GM23338 (cell line): ENCODE data around the gene TCTN1. TPM values are rescaled to one million over a fixed set of nuclear protein-coding genes. Genes with fewer than 3 reads are reported as not detected.
A peak's percentile ranks its signal among the peaks of the same experiment; 100 is the strongest.

Experiments used
- ATAC-seq: fragments of 200-7000 bp; cut with Tn5 transposase; 3 replicates; pipeline ENCODE4 v1.9.1; 2020
- DNase-seq: peaks from one replicate; pipeline ENCODE4 v3.0.0-alpha.2; 2015; ENCODE audit warnings: low spot score
- H2AFZ ChIP-seq: fragments of 200-600 bp; sonication (generic); 2 replicates; pipeline ENCODE4 v1.8.0; 2016; ENCODE audit warnings: antibody characterized with exemption, mild to moderate bottlenecking, moderate library complexity
- H3F3A ChIP-seq: fragments of 200-600 bp; sonication (generic); replicated peaks from 2 replicates; pipeline ENCODE4 v1.8.0; 2017; ENCODE audit warnings: antibody characterized with exemption, mixed run types, low read depth
- H3K27ac ChIP-seq: fragments of 200-600 bp; sonication (generic); 2 replicates; pipeline ENCODE4 v1.6.1; 2016; ENCODE audit warnings: low read depth
- H3K27me3 ChIP-seq: fragments of 200-600 bp; sonication (generic); 2 replicates; pipeline ENCODE4 v1.8.0; 2016; ENCODE audit warnings: mild to moderate bottlenecking, mixed run types, moderate library complexity; ENCODE audit not compliant: insufficient read depth
- H3K36me3 ChIP-seq: fragments of 200-600 bp; sonication (generic); 2 replicates; pipeline ENCODE4 v1.8.0; 2016; ENCODE audit warnings: mild to moderate bottlenecking; ENCODE audit not compliant: insufficient read depth
- H3K4me1 ChIP-seq: fragments of 200-600 bp; sonication (generic); 2 replicates; pipeline ENCODE4 v1.8.0; 2016; ENCODE audit warnings: mild to moderate bottlenecking, moderate library complexity; ENCODE audit not compliant: insufficient read depth
- H3K4me2 ChIP-seq: fragments of 200-600 bp; sonication (generic); 2 replicates; pipeline ENCODE4 v1.7.1; 2017; ENCODE audit warnings: mixed run types
- H3K4me3 ChIP-seq: fragments of 200-600 bp; sonication (generic); 2 replicates; pipeline ENCODE4 v1.6.1; 2016; ENCODE audit warnings: mixed run types
- H3K79me2 ChIP-seq: fragments of 200-600 bp; sonication (generic); replicated peaks from 2 replicates; pipeline ENCODE4 v1.8.0; 2017; ENCODE audit warnings: mild to moderate bottlenecking; ENCODE audit not compliant: insufficient read depth
- H3K9me2 ChIP-seq: fragments of 200-600 bp; sonication (generic); 2 replicates; pipeline ENCODE4 v1.8.0; 2017; ENCODE audit not compliant: insufficient read depth
- H4K20me1 ChIP-seq: fragments of 200-600 bp; sonication (generic); replicated peaks from 2 replicates; pipeline ENCODE4 v1.8.0; 2017; ENCODE audit warnings: mild to moderate bottlenecking; ENCODE audit not compliant: insufficient read depth
- H3K27ac Mint-ChIP-seq: 2 replicates; pipeline ENCODE4 v1.8.0; 2020; ENCODE audit warnings: inconsistent platforms, mild to moderate bottlenecking, moderate library complexity, mixed read lengths
- H3K27me3 Mint-ChIP-seq: 3 replicates; pipeline ENCODE4 v1.8.0; 2022; ENCODE audit warnings: low read depth, mild to moderate bottlenecking, moderate library complexity, mixed read lengths, inconsistent platforms; ENCODE audit not compliant: insufficient read depth, poor library complexity
- H3K36me3 Mint-ChIP-seq: 3 replicates; pipeline ENCODE4 v1.8.0; 2021; ENCODE audit warnings: low read depth, mild to moderate bottlenecking, inconsistent platforms, moderate library complexity, mixed read lengths
- H3K4me1 Mint-ChIP-seq: 3 replicates; pipeline ENCODE4 v1.8.0; 2020; ENCODE audit warnings: mild to moderate bottlenecking, inconsistent platforms, mixed read lengths
- H3K4me3 Mint-ChIP-seq: 3 replicates; pipeline ENCODE4 v1.8.0; 2021; ENCODE audit warnings: moderate library complexity, mild to moderate bottlenecking, inconsistent platforms, mixed read lengths
- H3K9me3 Mint-ChIP-seq: 3 replicates; pipeline ENCODE4 v1.8.0; 2020; ENCODE audit warnings: moderate library complexity, mild to moderate bottlenecking, inconsistent platforms, mixed read lengths
- EZH2 ChIP-seq: fragments of 200-600 bp; sonication (generic); IDR thresholded peaks from one replicate; pipeline ENCODE4 v1.8.0; 2017; ENCODE audit warnings: antibody characterized with exemption, mild to moderate bottlenecking, low read depth; ENCODE audit not compliant: unreplicated experiment
- EZH2phosphoT487 ChIP-seq: fragments of 200-600 bp; sonication (generic); IDR thresholded peaks from one replicate; pipeline ENCODE4 v1.8.1; 2018; ENCODE audit warnings: antibody characterized with exemption; ENCODE audit not compliant: unreplicated experiment
- JUNB ChIP-seq: IDR thresholded peaks from one replicate; pipeline ENCODE4 v1.6.1; 2016; ENCODE audit warnings: antibody characterized with exemption; ENCODE audit not compliant: unreplicated experiment
- REST ChIP-seq: IDR thresholded peaks from one replicate; pipeline ENCODE4 v1.6.1; 2018; ENCODE audit warnings: antibody characterized with exemption; ENCODE audit not compliant: unreplicated experiment
- STAT1 ChIP-seq: IDR thresholded peaks from one replicate; pipeline ENCODE4 v1.6.1; 2016; ENCODE audit warnings: antibody characterized with exemption; ENCODE audit not compliant: unreplicated experiment
- polyA plus RNA-seq: library from polyadenylated mRNA; unstranded; fragments of >200 nt; fragmentation: Nextera tagmentation; extraction: Ambion mirVana; gene quantifications from 2 replicates; pipeline ENCODE4 v1.2.1, GENCODE V29; 2016
- total RNA-seq: library from RNA; depleted of rRNA; stranded (reverse); fragments of >200 nt; shearing (Covaris generic); gene quantifications from 2 replicates; pipeline ENCODE4 v1.2.3, GENCODE V29; 2014
- TF ChIP-seq, protein P1 (sequence below): fragments of 250-450 bp; sonication (Bioruptor Pico); IDR thresholded peaks from 2 replicates; pipeline ENCODE4 v1.5.0; 2020; ENCODE audit warnings: mild to moderate bottlenecking, moderate library complexity

The TCTN1 gene
- total and polyA plus RNA-seq, 2 experiments from 2014 or later, result 10.6 to 12.4 TPM

GRCh38 chr12:110690127-110690430 lies 76.2 kb downstream of the TCTN1 start (continued):
- TF ChIP-seq, protein P1, sequence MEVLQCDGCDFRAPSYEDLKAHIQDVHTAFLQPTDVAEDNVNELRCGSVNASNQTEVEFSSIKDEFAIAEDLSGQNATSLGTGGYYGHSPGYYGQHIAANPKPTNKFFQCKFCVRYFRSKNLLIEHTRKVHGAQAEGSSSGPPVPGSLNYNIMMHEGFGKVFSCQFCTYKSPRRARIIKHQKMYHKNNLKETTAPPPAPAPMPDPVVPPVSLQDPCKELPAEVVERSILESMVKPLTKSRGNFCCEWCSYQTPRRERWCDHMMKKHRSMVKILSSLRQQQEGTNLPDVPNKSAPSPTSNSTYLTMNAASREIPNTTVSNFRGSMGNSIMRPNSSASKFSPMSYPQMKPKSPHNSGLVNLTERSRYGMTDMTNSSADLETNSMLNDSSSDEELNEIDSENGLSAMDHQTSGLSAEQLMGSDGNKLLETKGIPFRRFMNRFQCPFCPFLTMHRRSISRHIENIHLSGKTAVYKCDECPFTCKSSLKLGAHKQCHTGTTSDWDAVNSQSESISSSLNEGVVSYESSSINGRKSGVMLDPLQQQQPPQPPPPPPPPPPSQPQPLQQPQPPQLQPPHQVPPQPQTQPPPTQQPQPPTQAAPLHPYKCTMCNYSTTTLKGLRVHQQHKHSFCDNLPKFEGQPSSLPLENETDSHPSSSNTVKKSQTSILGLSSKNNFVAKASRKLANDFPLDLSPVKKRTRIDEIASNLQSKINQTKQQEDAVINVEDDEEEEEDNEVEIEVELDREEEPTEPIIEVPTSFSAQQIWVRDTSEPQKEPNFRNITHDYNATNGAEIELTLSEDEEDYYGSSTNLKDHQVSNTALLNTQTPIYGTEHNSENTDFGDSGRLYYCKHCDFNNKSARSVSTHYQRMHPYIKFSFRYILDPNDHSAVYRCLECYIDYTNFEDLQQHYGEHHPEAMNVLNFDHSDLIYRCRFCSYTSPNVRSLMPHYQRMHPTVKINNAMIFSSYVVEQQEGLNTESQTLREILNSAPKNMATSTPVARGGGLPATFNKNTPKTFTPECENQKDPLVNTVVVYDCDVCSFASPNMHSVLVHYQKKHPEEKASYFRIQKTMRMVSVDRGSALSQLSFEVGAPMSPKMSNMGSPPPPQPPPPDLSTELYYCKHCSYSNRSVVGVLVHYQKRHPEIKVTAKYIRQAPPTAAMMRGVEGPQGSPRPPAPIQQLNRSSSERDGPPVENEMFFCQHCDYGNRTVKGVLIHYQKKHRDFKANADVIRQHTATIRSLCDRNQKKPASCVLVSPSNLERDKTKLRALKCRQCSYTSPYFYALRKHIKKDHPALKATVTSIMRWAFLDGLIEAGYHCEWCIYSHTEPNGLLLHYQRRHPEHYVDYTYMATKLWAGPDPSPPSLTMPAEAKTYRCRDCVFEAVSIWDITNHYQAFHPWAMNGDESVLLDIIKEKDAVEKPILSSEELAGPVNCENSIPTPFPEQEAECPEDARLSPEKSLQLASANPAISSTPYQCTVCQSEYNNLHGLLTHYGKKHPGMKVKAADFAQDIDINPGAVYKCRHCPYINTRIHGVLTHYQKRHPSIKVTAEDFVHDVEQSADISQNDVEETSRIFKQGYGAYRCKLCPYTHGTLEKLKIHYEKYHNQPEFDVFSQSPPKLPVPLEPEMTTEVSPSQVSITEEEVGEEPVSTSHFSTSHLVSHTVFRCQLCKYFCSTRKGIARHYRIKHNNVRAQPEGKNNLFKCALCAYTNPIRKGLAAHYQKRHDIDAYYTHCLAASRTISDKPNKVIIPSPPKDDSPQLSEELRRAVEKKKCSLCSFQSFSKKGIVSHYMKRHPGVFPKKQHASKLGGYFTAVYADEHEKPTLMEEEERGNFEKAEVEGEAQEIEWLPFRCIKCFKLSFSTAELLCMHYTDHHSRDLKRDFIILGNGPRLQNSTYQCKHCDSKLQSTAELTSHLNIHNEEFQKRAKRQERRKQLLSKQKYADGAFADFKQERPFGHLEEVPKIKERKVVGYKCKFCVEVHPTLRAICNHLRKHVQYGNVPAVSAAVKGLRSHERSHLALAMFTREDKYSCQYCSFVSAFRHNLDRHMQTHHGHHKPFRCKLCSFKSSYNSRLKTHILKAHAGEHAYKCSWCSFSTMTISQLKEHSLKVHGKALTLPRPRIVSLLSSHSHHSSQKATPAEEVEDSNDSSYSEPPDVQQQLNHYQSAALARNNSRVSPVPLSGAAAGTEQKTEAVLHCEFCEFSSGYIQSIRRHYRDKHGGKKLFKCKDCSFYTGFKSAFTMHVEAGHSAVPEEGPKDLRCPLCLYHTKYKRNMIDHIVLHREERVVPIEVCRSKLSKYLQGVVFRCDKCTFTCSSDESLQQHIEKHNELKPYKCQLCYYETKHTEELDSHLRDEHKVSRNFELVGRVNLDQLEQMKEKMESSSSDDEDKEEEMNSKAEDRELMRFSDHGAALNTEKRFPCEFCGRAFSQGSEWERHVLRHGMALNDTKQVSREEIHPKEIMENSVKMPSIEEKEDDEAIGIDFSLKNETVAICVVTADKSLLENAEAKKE, result no peak

GRCh38 chr12:110693731-110694130 lies 79.8 kb downstream of the TCTN1 start:
- Histone ChIP-seq H3K79me2 (no peaks in the 10 kb centered on the region), H2AFZ (peak overlapping the region; percentile 63; the same call in 1 of the 2 replicates), H4K20me1 (no peaks in the 10 kb centered on the region), H3K9me2 (no peaks in the 10 kb centered on the region), H3K4me3 (no peak overlapping the region), H3K27ac (no peak overlapping the region), H3K27me3 (no peaks in the 10 kb centered on the region), H3K4me1 (peaks cover 8% of the 10 kb centered on the region), H3F3A (peaks cover 6% of the 10 kb centered on the region; the same call in 1 of the 2 replicates), H3K36me3 (no peaks in the 10 kb centered on the region), H3K4me2 (no peak overlapping the region)
- H3K27ac Mint-ChIP-seq, result no peak overlapping the region
- no peaks in the 10 kb centered on the region for H3K9me3 Mint-ChIP-seq
- ATAC-seq, result no peak
- peaks cover 14% of the 10 kb centered on the region for H3K4me1 Mint-ChIP-seq
- no peaks in the 10 kb centered on the region; the same call in 2 of the 3 replicates for H3K36me3 Mint-ChIP-seq
- H3K27me3 Mint-ChIP-seq, result peaks cover 12% of the 10 kb centered on the region
- no peak overlapping the region for H3K4me3 Mint-ChIP-seq
- DNase-seq, result no peak
- TF ChIP-seq STAT1 (no peak), REST (no peak), JUNB (no peak), EZH2 (no peak), EZH2phosphoT487 (no peak)
- TF ChIP-seq, protein P1, result no peak
